ENCODE data around the gene FBXO24.
"Not testable (repeated sequence)": the region's sequence is repeated elsewhere in the genome, so short reads cannot be mapped to it uniquely, and the experiment has no call there.

FBXO24 gene

GRCh38 chr7:100561491-100562194, 24.5 kb upstream of the FBXO24 start:
- DNase-seq = no peak

- DNase-seq = no peak
These were observed 23.7 kb upstream of the FBXO24 start for GRCh38 chr7:100562195-100563099.

DNA sequence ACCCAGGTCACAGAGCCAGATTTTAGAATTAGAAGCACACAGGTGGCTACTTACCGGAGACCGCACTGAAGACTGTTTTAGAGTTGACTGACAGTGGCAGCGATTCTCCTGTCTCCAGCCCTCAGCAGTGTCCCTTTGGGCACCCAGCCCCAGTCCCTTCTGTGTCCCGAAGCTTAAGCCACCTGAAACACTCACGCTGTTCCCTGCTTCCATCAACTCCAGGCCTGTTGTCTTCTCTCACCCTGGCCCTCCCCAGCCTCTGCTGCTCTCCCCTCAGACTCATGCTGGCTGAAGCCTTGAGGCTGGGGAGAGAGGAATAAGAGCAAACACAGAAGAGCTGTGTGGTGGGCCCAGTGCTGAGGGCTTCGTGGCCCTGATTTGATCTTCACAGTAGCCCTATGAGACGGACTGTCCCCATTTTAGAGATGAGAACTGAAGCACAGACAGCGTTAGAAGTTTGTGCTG, 23.0 kb upstream of the FBXO24 start:
- no peak for DNase-seq

GRCh38 chr7:100563809-100564400, 22.2 kb upstream of the FBXO24 start:
- DNase-seq = no peak

DNA sequence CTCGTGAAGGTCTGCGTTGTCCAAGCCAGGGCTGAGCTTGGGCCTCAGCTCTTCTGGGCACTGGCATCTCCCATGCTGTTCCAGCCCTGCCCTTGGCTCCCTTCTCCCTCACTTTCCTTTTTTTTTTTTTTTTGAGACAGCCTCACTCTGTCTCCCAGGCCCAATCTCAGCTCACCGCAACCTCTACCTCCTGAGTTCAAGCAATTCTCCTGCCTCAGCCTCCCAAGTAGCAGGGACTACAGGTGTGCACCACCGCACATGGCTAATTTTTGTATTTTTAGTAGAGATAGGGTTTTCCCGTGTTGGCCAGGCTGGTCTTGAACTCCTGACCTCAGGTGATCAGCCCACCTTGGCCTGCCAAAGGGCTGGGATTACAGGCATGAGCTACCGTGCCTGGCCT, 21.7 kb upstream of the FBXO24 start:
- DNase-seq = not testable (repeated sequence)

DNA sequence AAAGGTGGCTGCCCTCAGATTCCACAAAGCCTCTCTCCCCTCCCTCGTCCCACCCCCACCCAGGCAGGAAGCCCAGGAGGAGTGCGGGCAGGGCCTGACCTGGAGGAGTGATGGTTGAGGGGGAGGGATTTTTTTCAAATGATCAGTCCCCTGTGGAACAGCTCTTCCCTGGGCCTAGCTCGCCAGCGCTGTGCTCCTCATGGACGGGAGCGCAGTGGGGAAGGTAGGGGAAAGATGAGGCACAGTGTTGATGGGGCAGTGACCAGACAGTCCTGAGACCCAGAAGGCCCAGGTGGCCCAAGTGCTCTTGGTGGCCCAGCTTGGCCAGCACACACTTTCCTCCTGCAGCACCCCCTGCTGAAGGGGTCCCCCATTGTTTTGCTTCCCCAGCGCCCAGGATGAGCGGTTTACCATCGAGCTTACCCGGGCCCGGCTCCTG, 21.0 kb upstream of the FBXO24 start:
- no peak for DNase-seq

- no peak for DNase-seq
These were observed 20.1 kb upstream of the FBXO24 start for GRCh38 chr7:100566018-100566531.

- no peak for DNase-seq
These were observed 18.9 kb upstream of the FBXO24 start for GRCh38 chr7:100567031-100567730.

DNA sequence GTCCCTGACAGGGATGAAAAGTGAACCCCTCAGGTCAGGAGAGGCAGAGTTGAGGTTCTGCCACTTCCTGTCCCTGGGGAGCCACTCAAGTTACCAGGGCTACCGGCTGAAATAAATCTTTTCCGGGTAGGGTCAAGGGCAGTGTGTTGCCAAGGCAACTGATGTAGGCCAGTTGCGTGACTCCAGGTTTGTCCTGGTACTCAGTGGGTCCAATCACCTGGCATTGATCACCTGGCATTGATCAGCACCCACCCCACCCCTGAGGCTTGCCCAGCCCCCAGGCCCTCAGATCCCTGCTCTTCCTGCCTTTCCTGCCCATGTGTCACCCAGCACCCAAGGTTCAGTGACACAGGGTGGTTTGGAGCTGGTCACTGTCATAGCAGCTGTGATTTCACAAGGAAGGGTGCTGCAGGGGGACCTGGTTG, 18.4 kb upstream of the FBXO24 start:
- DNase-seq = no peak

DNA sequence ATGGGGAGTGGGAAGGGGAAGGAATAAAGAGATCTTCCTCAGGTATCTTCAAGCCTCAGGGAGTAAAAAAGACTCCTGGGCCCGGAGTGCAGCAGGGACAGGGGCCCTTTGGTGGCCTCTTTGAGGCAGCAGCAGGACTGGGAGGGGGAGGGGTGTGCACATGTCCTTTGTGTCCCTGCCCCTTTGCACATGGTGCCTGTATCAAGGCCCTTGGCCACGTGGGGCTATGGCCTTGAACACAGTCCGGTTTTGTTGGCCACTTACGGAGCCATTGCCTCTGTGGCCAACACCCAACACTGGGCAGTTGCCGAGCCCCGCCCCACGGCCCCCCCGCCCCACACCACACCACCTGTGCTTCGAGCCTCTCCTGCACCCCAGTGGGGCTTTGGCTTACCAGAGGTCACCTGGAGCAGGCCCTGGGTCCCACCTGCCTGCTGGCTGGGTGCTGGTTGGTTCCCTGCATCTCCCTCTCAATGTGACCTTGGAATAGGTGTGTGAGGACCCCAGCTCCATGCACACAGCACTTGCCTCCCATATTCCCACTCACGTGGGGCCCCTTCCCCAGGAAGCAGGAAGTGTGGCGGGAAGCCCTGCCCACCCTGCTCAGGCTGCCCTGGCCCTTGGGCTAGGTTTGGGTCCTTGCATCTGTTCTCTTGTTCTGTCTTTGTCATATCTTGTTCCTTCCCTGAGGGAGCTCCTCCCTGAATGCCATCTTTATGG, 17.8 kb upstream of the FBXO24 start:
- DNase-seq = no peak

DNA sequence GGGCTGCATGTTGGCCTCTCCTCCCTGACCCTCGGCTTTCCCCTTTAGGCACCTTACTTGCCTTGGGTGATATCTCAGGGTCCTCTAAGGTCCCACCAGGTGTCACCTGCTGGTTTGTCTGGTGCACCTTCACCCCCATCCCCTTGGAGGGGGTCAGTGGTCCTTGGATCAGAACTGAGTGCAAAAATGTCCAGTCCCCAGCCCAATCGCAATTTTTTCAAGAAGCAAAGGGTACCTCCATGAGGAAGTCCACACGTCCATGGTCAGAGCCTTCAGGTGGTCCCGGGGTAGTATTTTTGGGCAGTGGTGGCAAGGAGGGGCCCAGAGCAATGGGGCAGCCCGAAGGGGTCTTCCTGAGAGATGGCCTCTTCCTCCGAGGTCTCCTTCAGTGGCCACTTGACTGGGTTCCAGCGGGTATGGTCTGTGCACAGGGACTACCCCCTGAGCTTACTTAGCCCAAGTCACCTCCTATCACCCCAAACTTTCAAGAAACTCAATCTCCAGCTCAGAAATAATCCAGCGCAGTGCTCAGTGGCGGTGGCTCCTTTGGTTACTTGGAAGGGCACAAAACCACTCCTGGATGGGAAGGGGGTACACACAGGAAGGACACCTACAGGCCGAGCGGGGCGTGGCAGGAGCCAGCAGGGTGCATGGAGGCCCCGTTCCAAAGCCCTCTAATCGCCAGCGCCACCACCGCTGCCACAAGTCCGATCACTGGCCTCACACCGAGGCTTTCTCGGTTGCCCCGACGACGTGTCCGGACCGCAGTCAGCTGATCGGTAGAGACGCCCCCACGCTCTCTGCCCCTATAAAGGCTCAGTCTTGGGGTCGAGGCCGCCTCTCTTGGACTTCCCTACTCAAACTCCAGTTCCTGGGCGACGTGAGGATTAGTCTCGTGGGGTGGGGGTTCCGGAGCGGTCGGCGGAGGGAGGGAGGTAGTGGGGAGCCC, 17.0 kb upstream of the FBXO24 start:
- DNase-seq = no peak

GRCh38 chr7:100570954-100571828, 14.9 kb upstream of the FBXO24 start:
- DNase-seq = no peak

- no peak for DNase-seq
These were observed 14.4 kb upstream of the FBXO24 start for GRCh38 chr7:100571829-100572116.

- no peak for DNase-seq
These were observed 13.7 kb upstream of the FBXO24 start for GRCh38 chr7:100572281-100572948.

DNA sequence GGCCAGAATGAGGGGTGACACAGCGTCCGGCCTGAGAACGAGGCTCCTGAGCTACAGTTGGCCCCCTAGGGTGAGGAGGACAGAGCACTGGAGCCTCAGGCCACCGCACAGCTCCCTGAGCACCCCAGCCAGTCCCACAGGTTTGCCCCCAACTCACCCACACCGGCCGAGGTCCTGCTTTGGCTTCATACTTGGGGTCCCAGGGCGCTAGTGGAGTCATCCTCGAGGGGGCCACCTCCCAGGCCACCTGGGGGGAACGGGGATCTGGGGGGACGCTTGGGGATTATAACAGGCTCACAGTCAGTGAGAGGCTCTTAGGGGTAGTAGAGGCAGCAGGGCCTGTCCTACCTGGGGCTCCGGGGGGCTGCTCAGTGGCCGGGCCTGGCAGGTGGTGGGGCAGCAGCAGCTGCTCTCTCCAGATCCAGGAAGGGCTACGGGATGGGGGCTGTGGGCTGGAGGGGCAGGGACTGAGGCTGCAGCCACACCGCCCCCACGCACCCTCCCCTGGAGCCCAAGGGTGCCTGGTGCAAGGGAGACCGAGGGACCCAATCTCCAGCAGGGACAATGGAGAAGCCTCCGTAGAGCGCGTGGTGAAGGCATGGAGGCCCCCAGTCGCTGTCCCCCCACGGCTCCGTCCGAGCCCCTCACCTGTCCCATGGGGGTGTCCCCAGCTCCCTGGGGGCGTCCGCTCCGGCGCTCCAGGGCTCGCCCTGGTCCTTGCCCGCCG, 13.0 kb upstream of the FBXO24 start:
- DNase-seq = no peak

DNA sequence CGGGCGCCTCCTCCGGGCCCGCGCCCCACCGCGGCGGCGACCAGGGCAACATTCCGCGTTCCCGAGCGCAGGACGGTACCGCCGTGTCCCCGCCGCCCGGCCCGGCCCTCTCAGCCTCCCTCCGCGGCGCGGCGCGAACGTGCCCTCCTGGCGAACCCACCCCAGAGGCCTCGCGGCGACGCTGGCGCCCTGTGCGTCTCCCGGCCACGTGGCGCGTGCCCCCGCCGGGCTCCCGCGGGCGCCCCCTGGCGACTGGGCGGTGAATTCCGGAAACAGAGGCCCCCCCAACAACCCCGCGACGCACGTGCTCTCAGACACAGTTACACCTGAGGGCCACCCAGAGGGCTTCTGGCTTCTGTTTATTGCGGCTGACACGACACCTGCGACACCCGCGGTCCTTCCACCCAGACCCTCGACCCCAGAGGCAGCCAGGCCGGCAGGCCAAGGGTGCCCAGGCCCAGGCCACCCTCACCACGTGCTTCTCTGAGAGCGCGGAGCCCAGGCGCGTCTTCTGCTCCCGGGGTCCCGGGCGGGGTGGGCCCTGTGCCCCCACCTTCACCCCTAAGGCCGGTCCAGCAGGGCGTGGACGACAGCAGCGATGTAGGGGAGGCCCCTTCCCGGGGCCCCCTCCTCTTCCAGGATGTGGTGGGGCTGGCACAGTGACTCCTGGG, 12.3 kb upstream of the FBXO24 start, which contains the start of gene SAP25:
Gene SAP25 (minus strand): TSS at position 210 of the 671 bp plus-strand sequence. CDS start 158 bp downstream, at position 52.
- DNase-seq = no peak

DNA sequence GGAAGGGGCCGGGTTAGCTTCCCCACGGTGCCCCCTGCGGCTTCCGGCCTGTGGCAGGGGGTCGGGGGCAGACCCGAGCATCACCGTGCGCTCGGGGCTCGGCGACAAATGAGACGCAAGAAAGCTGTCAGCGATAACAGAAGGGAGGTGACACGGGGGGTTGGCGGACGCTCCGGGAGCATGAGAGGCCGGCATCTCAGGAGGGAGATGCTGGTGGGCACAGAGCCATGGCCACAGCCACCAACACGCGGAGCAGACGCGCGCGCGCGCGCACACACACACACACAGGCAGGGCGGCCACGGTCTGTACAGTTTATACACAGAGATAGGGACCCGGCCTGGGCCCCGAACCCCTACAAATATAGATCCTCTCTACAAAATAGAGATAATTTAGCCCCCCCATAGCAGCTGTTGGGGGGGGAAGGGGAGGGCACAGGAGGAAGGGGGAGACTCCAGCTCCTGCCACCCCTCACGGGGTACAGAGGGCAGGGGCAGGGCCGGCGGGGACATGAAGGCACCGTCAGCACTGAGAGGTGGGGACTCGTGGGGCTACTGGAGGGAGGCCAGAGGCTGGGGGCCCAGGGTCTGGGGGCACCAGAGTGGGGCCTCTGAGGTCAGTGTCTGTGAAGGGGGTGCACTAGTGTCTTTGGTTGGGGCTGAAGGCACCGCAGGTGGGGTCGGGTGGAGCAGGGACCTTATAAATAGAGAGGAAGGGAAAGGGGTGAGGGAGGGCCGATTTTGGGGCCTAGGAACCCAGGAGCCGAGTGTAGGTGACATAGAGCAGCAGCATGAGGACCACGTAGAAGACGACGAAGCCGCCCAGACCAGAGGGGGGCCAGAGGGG, 11.5 kb upstream of the FBXO24 start:
- no peak for DNase-seq

Data from NCI-H510A (cell line).